Measurements from ENCODE around the gene KLHL29. TPM values are rescaled to one million over a fixed set of nuclear protein-coding genes. Genes with fewer than 3 reads are reported as not detected.

Gene KLHL29
- total and polyA plus RNA-seq, 8 donors: 0.91 to 6.6 (median 2.6) TPM

- no peak for TF ChIP-seq CTCF (IDR thresholded peaks at IDR 0.05)
- DNase-seq: peak in 1 of 6 donors; percentile 39
Observed at GRCh38 chr2:23602116-23602515, 217.1 kb downstream of the KLHL29 start.

DNA sequence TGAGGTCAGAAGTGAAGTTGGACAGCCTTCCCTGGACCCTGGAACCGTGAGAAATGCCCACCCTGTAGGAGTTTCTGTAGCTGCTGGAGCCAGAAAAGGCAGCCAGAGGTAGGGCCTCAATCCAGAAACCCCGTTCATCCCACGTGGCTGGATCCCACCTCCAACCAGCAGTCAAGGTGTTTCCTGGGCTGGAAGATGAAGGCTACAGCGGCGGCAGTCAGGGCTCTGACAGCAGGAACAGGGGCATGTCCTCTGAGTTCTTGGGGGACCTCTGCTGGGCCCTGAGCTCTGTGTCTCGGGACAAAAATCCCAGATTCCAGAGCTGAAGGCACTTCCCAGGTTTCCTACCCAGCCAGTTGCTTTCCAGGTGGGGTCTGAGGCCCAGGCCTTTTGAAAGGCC, 218.2 kb downstream of the KLHL29 start:
- Histone ChIP-seq H3K4me3 (no peak overlapping the region), H3K36me3 (no peaks in the 10 kb centered on the region), H3K4me1 (no peaks in the 10 kb centered on the region), H3K9me3 (no peaks in the 10 kb centered on the region), H3K27ac (no peak overlapping the region), H3K27me3 (no peaks in the 10 kb centered on the region)
- no peak for FAIRE-seq
- intact Hi-C loops (cut with DNase I): no loop called here
- 72 to 77% methylated on average over 6 of the region's 6 CpGs for WGBS, 2 donors
- no peak for TF ChIP-seq CTCF (IDR thresholded peaks at IDR 0.05)
- ATAC-seq: no peak
- DNase-seq: no peak

More at GRCh38 chr2:23602116-23602515, 217.1 kb downstream of the KLHL29 start:
- no peak for FAIRE-seq
- Histone ChIP-seq H3K4me1 (no peaks in the 10 kb centered on the region), H3K27ac (no peak overlapping the region), H3K4me3 (no peak overlapping the region), H3K27me3 (no peaks in the 10 kb centered on the region), H3K9me3 (no peaks in the 10 kb centered on the region), H3K36me3 (no peaks in the 10 kb centered on the region)
- ATAC-seq: no peak
- WGBS, 2 donors: 68 to 72% methylated on average over 12 of the region's 12 CpGs
- intact Hi-C loops (cut with DNase I): no loop called here

DNA sequence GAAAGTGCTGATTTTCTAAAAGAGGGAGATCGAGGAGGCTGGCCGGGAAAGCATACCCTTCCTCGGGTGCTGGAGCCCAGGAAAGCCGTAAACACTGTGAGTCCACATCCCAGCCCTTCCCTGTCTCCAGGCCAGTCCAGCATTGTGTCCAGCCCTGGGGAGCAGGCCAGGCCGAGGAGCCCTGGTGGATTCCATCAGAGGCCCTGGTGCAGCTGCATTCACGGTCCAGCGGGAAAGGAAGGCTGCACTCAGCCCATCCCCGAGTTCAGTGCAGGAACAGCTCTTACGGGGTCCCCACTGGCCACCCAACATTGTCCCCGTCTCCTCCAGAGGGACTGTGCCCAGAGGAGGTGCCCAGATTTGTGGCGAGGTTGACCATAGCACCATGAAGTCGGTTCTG, 218.6 kb downstream of the KLHL29 start:
- H3K9me3 ChIP-seq: no peaks in the 10 kb centered on the region
- ATAC-seq (no peak), DNase-seq (peak in 1 of 6 donors; percentile 36), FAIRE-seq (no peak)
- intact Hi-C loops (cut with DNase I): no loop called here
- WGBS, 2 donors: 82 to 93% methylated on average over 12 of the region's 12 CpGs
- H3K4me1 ChIP-seq: no peaks in the 10 kb centered on the region
- TF ChIP-seq CTCF (IDR thresholded peaks at IDR 0.05): no peak
- H3K27ac ChIP-seq: no peak overlapping the region
- H3K36me3 ChIP-seq: no peaks in the 10 kb centered on the region
- H3K27me3 ChIP-seq: no peaks in the 10 kb centered on the region
- no peak overlapping the region for H3K4me3 ChIP-seq

- Histone ChIP-seq H3K9me3 (no peaks in the 10 kb centered on the region), H3K4me1 (no peaks in the 10 kb centered on the region), H3K27me3 (no peaks in the 10 kb centered on the region), H3K27ac (no peak overlapping the region), H3K36me3 (no peaks in the 10 kb centered on the region), H3K4me3 (no peak overlapping the region)
- ATAC-seq: no peak
- intact Hi-C loops (cut with DNase I): no loop called here
- DNase-seq: peak in 1 of 6 donors; percentile 37
- no peak for TF ChIP-seq CTCF (IDR thresholded peaks at IDR 0.05)
- no peak for FAIRE-seq
- WGBS, 2 donors: 90% methylated on average over 7 of the region's 7 CpGs
Observed at GRCh38 chr2:23604731-23605130, 219.8 kb downstream of the KLHL29 start.

DNA sequence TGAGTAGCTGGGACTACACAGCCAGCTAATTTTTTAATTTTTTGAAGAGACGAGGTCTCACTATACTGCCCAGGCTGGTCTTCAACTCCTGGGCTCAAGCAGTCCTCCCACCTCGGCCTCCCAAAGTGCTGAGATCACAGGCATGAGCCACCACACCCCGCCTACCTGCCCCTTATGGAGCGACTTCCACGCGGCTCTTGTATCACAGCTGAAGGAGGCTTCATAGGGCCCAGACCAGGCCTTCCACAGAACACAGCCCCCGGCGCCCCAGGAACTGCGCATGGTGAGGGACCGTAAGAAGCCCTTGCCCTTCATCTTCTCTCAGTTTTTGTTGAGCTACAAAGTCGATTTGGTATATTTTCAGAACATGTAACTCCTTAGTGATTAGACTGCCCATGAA, 220.3 kb downstream of the KLHL29 start:
- H3K27ac ChIP-seq: no peak overlapping the region
- H3K36me3 ChIP-seq: no peaks in the 10 kb centered on the region
- 88% methylated on average over 11 of the region's 11 CpGs for WGBS, 2 donors
- intact Hi-C loops (cut with DNase I): no loop called here
- DNase-seq: peak in 1 of 6 donors; percentile 45
- no peak for ATAC-seq
- H3K27me3 ChIP-seq: no peaks in the 10 kb centered on the region
- no peak for FAIRE-seq
- H3K4me3 ChIP-seq: no peak overlapping the region
- no peak for TF ChIP-seq CTCF (IDR thresholded peaks at IDR 0.05)
- H3K4me1 ChIP-seq: no peaks in the 10 kb centered on the region
- H3K9me3 ChIP-seq: no peaks in the 10 kb centered on the region

Data from pancreas (tissue), 10 donors.